Neural progenitor cell (in vitro differentiated cells): ENCODE data around the gene MBNL2. TPM values are rescaled to one million over a fixed set of nuclear protein-coding genes. Genes with fewer than 3 reads are reported as not detected.

Source experiments
- DNase-seq: peaks from one replicate; pipeline ENCODE4 v3.0.0-alpha.2; 2016; ENCODE audit warnings: low spot score
- H2AFZ ChIP-seq: fragments of 200-600 bp; sonication (generic); replicated peaks from 2 replicates; pipeline ENCODE4 v1.6.1; 2016; ENCODE audit warnings: antibody characterized with exemption
- H3F3A ChIP-seq: fragments of 200-600 bp; sonication (generic); 2 replicates; pipeline ENCODE4 v1.6.1; 2016; ENCODE audit warnings: antibody characterized with exemption, low read depth
- H3K27ac ChIP-seq: fragments of 200-600 bp; sonication (generic); 2 replicates; pipeline ENCODE4 v1.5.1; 2016; ENCODE audit warnings: mild to moderate bottlenecking
- H3K27me3 ChIP-seq: fragments of 200-600 bp; sonication (generic); 2 replicates; pipeline ENCODE4 v1.6.1; 2016; ENCODE audit warnings: mild to moderate bottlenecking, moderate library complexity
- H3K36me3 ChIP-seq: fragments of 200-600 bp; sonication (generic); 2 replicates; pipeline ENCODE4 v1.5.1; 2016
- H3K4me1 ChIP-seq: fragments of 200-600 bp; sonication (generic); 2 replicates; pipeline ENCODE4 v1.6.1; 2016; ENCODE audit warnings: mixed run types
- H3K4me2 ChIP-seq: fragments of 200-600 bp; sonication (generic); 2 replicates; pipeline ENCODE4 v1.6.1; 2016
- H3K4me3 ChIP-seq: fragments of 200-600 bp; sonication (generic); 2 replicates; pipeline ENCODE4 v1.5.1; 2016
- H3K79me2 ChIP-seq: fragments of 200-600 bp; sonication (generic); 2 replicates; pipeline ENCODE4 v1.6.1; 2016; ENCODE audit warnings: low read depth
- H3K9ac ChIP-seq: fragments of 200-600 bp; sonication (generic); 2 replicates; pipeline ENCODE4 v1.6.1; 2016
- H3K9me3 ChIP-seq: fragments of 200-600 bp; sonication (generic); 2 replicates; pipeline ENCODE4 v1.5.1; 2016; ENCODE audit warnings: low read depth
- H4K20me1 ChIP-seq: fragments of 200-600 bp; sonication (generic); 2 replicates; pipeline ENCODE4 v1.6.1; 2016; ENCODE audit warnings: low read depth
- H3K27ac Mint-ChIP-seq: 3 replicates; pipeline ENCODE4 v1.8.0; 2021; ENCODE audit warnings: mixed read lengths
- H3K27me3 Mint-ChIP-seq: 2 replicates; pipeline ENCODE4 v1.8.0; 2022; ENCODE audit warnings: low read depth, mild to moderate bottlenecking, inconsistent platforms, moderate library complexity, mixed read lengths; ENCODE audit not compliant: insufficient read depth
- H3K36me3 Mint-ChIP-seq: 3 replicates; pipeline ENCODE4 v1.8.0; 2021; ENCODE audit warnings: mixed read lengths
- H3K4me1 Mint-ChIP-seq: 3 replicates; pipeline ENCODE4 v1.8.0; 2021; ENCODE audit warnings: mixed read lengths
- H3K4me3 Mint-ChIP-seq: 3 replicates; pipeline ENCODE4 v1.8.0; 2021; ENCODE audit warnings: mild to moderate bottlenecking, moderate library complexity, mixed read lengths
- H3K9me3 Mint-ChIP-seq: 3 replicates; pipeline ENCODE4 v1.8.0; 2020; ENCODE audit warnings: mixed read lengths
- EZH2 ChIP-seq: fragments of 200-600 bp; sonication (generic); IDR thresholded peaks from 2 replicates; pipeline ENCODE4 v1.6.1; 2017; ENCODE audit warnings: antibody characterized with exemption, mild to moderate bottlenecking, moderate library complexity
- EZH2phosphoT487 ChIP-seq: fragments of 200-600 bp; sonication (generic); IDR thresholded peaks from 2 replicates; pipeline ENCODE4 v1.6.1; 2017; ENCODE audit warnings: antibody characterized with exemption
- total RNA-seq: library from RNA; depleted of rRNA; stranded (reverse); fragments of >200 nt; gene quantifications from 2 replicates; pipeline ENCODE4 v1.2.3, GENCODE V29; 2015; ENCODE audit warnings: low replicate concordance
- TF ChIP-seq, protein P1 (sequence below): fragments of 200-600 bp; sonication (generic); IDR thresholded peaks from 2 replicates; pipeline ENCODE4 v1.5.1; 2017; ENCODE audit warnings: antibody characterized with exemption, mild to moderate bottlenecking

The MBNL2 gene
- total RNA-seq, 1 donor from 2014 or later, result 19.6 TPM

DNA sequence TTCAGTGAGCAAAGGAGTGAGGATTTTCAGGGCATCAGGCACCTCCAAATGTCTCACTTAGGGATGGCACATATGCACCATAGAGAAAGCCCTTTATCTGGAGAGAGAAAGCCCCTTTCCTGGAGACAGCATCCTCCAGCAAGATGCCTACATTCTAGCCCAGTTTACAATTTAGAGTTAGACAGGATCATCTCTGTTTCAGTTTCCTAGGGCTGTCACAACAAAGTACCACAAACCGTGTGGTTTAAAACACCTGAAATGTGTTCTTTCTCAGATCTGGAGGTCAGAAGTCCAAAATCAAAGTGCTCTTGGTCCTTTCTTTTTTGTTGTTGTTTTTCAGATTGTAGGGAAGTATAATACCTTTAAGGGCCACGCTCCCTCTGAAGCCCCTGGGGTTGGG is 61.8 kb downstream of the MBNL2 start:
- Histone ChIP-seq H3K9ac (no peak overlapping the region), H3K36me3 (no peaks in the 10 kb centered on the region), H4K20me1 (no peaks in the 10 kb centered on the region), H3K9me3 (no peaks in the 10 kb centered on the region), H2AFZ (no peak overlapping the region), H3K4me2 (no peak overlapping the region), H3K27ac (no peak overlapping the region), H3K79me2 (no peaks in the 10 kb centered on the region), H3K27me3 (no peaks in the 10 kb centered on the region), H3K4me1 (no peaks in the 10 kb centered on the region), H3K4me3 (no peak overlapping the region), H3F3A (no peaks in the 10 kb centered on the region)
- no peak overlapping the region for H3K27ac Mint-ChIP-seq
- H3K36me3 Mint-ChIP-seq, result peaks cover 8% of the 10 kb centered on the region
- H3K4me3 Mint-ChIP-seq, result no peak overlapping the region
- TF ChIP-seq, protein P1, sequence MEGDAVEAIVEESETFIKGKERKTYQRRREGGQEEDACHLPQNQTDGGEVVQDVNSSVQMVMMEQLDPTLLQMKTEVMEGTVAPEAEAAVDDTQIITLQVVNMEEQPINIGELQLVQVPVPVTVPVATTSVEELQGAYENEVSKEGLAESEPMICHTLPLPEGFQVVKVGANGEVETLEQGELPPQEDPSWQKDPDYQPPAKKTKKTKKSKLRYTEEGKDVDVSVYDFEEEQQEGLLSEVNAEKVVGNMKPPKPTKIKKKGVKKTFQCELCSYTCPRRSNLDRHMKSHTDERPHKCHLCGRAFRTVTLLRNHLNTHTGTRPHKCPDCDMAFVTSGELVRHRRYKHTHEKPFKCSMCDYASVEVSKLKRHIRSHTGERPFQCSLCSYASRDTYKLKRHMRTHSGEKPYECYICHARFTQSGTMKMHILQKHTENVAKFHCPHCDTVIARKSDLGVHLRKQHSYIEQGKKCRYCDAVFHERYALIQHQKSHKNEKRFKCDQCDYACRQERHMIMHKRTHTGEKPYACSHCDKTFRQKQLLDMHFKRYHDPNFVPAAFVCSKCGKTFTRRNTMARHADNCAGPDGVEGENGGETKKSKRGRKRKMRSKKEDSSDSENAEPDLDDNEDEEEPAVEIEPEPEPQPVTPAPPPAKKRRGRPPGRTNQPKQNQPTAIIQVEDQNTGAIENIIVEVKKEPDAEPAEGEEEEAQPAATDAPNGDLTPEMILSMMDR, result no peak
- no peak for TF ChIP-seq EZH2phosphoT487
- TF ChIP-seq EZH2, result no peak
- H3K27me3 Mint-ChIP-seq, result peaks cover 2% of the 10 kb centered on the region
- H3K4me1 Mint-ChIP-seq, result peaks cover 4% of the 10 kb centered on the region
- H3K9me3 Mint-ChIP-seq, result no peaks in the 10 kb centered on the region
- DNase-seq, result no peak

- H3K4me3 ChIP-seq, result no peak overlapping the region
- no peak overlapping the region for H3K27ac ChIP-seq
- no peaks in the 10 kb centered on the region for H3K4me1 ChIP-seq
- no peaks in the 10 kb centered on the region for H3F3A ChIP-seq
- H3K9me3 Mint-ChIP-seq, result no peaks in the 10 kb centered on the region
- DNase-seq, result no peak
- no peak overlapping the region for H2AFZ ChIP-seq
- H4K20me1 ChIP-seq, result no peaks in the 10 kb centered on the region
- no peak overlapping the region for H3K27ac Mint-ChIP-seq
- H3K36me3 Mint-ChIP-seq, result peaks cover 8% of the 10 kb centered on the region
- H3K4me2 ChIP-seq, result no peak overlapping the region
- H3K9me3 ChIP-seq, result no peaks in the 10 kb centered on the region
- H3K36me3 ChIP-seq, result no peaks in the 10 kb centered on the region
- no peak overlapping the region for H3K4me3 Mint-ChIP-seq
- H3K27me3 ChIP-seq, result no peaks in the 10 kb centered on the region
- peaks cover 2% of the 10 kb centered on the region for H3K27me3 Mint-ChIP-seq
- H3K9ac ChIP-seq, result no peak overlapping the region
- no peaks in the 10 kb centered on the region for H3K79me2 ChIP-seq
- TF ChIP-seq, protein P1, result no peak
- TF ChIP-seq EZH2 (no peak), EZH2phosphoT487 (no peak)
- H3K4me1 Mint-ChIP-seq, result peaks cover 4% of the 10 kb centered on the region
These were observed 62.4 kb downstream of the MBNL2 start for GRCh38 chr13:97284558-97284957.

GRCh38 chr13:97285221-97285955 is 63.3 kb downstream of the MBNL2 start:
- no peak overlapping the region for H3K27ac Mint-ChIP-seq
- peaks cover 4% of the 10 kb centered on the region for H3K4me1 Mint-ChIP-seq
- no peaks in the 10 kb centered on the region for H4K20me1 ChIP-seq
- H3K36me3 ChIP-seq, result no peaks in the 10 kb centered on the region
- peaks cover 8% of the 10 kb centered on the region for H3K36me3 Mint-ChIP-seq
- no peak overlapping the region for H3K4me2 ChIP-seq
- H3F3A ChIP-seq, result no peaks in the 10 kb centered on the region
- H3K27me3 ChIP-seq, result no peaks in the 10 kb centered on the region
- no peak overlapping the region for H2AFZ ChIP-seq
- peaks cover 2% of the 10 kb centered on the region for H3K27me3 Mint-ChIP-seq
- no peak overlapping the region for H3K4me3 Mint-ChIP-seq
- no peaks in the 10 kb centered on the region for H3K9me3 Mint-ChIP-seq
- no peaks in the 10 kb centered on the region for H3K9me3 ChIP-seq
- no peaks in the 10 kb centered on the region for H3K4me1 ChIP-seq
- H3K27ac ChIP-seq, result no peak overlapping the region
- H3K4me3 ChIP-seq, result no peak overlapping the region
- H3K9ac ChIP-seq, result no peak overlapping the region
- TF ChIP-seq, protein P1, result no peak
- TF ChIP-seq EZH2phosphoT487 (no peak), EZH2 (no peak)
- no peaks in the 10 kb centered on the region for H3K79me2 ChIP-seq
- DNase-seq, result no peak
